ENCODE measurements around the gene EPS15. TPM values are rescaled to one million over a fixed set of nuclear protein-coding genes. Genes with fewer than 3 reads are reported as not detected.

EPS15 gene
- total and polyA plus RNA-seq, 2 donors from 2014 or later: 17.5 to 91.3 TPM

- H3K4me1 ChIP-seq (ENCODE audit: control insufficient read depth in 2 of 3, insufficient read depth in 2 of 3, low read depth in 1 of 3, low read length in 3 of 3): no peaks in the 10 kb centered on the region
- FAIRE-seq: no peak
- H3K9me3 ChIP-seq (ENCODE audit: control insufficient read depth in 2 of 3, insufficient read depth in 1 of 3, low read length in 3 of 3): no peaks in the 10 kb centered on the region
- no peak overlapping the region for H3K27ac ChIP-seq (ENCODE audit: low read depth in 2 of 2, low read length in 2 of 2)
- TF ChIP-seq, protein P1, sequence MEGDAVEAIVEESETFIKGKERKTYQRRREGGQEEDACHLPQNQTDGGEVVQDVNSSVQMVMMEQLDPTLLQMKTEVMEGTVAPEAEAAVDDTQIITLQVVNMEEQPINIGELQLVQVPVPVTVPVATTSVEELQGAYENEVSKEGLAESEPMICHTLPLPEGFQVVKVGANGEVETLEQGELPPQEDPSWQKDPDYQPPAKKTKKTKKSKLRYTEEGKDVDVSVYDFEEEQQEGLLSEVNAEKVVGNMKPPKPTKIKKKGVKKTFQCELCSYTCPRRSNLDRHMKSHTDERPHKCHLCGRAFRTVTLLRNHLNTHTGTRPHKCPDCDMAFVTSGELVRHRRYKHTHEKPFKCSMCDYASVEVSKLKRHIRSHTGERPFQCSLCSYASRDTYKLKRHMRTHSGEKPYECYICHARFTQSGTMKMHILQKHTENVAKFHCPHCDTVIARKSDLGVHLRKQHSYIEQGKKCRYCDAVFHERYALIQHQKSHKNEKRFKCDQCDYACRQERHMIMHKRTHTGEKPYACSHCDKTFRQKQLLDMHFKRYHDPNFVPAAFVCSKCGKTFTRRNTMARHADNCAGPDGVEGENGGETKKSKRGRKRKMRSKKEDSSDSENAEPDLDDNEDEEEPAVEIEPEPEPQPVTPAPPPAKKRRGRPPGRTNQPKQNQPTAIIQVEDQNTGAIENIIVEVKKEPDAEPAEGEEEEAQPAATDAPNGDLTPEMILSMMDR (IDR thresholded peaks at IDR 0.05; ENCODE audit: borderline replicate concordance, extremely low read depth, insufficient read depth): no peak
- H3K36me3 ChIP-seq (ENCODE audit: control insufficient read depth in 2 of 3, insufficient read depth in 3 of 3, low read length in 3 of 3): peaks cover 0 to 4% (median 0%) of the 10 kb centered on the region in 3 donors
- H3K27me3 ChIP-seq (ENCODE audit: control insufficient read depth, insufficient read depth, low read length): no peaks in the 10 kb centered on the region
- DNase-seq: no peak
- no peak overlapping the region for H3K9ac ChIP-seq (ENCODE audit: low read length in 3 of 3)
- no peak overlapping the region for H3K4me3 ChIP-seq (ENCODE audit: low read length in 3 of 3)
- intact Hi-C loops (cut with DNase I): no loop called here
Measured at GRCh38 chr1:51523931-51524330, 4.9 kb upstream of the EPS15 start.

- intact Hi-C loops (cut with DNase I): no loop called here
- Histone ChIP-seq H3K4me3 (ENCODE audit: low read length in 3 of 3) (no peak overlapping the region), H3K27ac (ENCODE audit: low read depth in 2 of 2, low read length in 2 of 2) (no peak overlapping the region), H3K4me1 (ENCODE audit: control insufficient read depth in 2 of 3, insufficient read depth in 2 of 3, low read depth in 1 of 3, low read length in 3 of 3) (peaks cover 5 to 20% (median 6%) of the 10 kb centered on the region in 3 donors), H3K9me3 (ENCODE audit: control insufficient read depth in 2 of 3, insufficient read depth in 1 of 3, low read length in 3 of 3) (no peaks in the 10 kb centered on the region), H3K27me3 (ENCODE audit: control insufficient read depth, insufficient read depth, low read length) (no peaks in the 10 kb centered on the region), H3K9ac (ENCODE audit: low read length in 3 of 3) (no peak overlapping the region), H3K36me3 (ENCODE audit: control insufficient read depth in 2 of 3, insufficient read depth in 3 of 3, low read length in 3 of 3) (peaks cover 0 to 4% (median 0%) of the 10 kb centered on the region in 3 donors)
- TF ChIP-seq, protein P1 (IDR thresholded peaks at IDR 0.05; ENCODE audit: borderline replicate concordance, extremely low read depth, insufficient read depth): no peak
- FAIRE-seq (no peak), DNase-seq (no peak)
Measured at GRCh38 chr1:51520700-51521248, 1.7 kb upstream of the EPS15 start.

DNA sequence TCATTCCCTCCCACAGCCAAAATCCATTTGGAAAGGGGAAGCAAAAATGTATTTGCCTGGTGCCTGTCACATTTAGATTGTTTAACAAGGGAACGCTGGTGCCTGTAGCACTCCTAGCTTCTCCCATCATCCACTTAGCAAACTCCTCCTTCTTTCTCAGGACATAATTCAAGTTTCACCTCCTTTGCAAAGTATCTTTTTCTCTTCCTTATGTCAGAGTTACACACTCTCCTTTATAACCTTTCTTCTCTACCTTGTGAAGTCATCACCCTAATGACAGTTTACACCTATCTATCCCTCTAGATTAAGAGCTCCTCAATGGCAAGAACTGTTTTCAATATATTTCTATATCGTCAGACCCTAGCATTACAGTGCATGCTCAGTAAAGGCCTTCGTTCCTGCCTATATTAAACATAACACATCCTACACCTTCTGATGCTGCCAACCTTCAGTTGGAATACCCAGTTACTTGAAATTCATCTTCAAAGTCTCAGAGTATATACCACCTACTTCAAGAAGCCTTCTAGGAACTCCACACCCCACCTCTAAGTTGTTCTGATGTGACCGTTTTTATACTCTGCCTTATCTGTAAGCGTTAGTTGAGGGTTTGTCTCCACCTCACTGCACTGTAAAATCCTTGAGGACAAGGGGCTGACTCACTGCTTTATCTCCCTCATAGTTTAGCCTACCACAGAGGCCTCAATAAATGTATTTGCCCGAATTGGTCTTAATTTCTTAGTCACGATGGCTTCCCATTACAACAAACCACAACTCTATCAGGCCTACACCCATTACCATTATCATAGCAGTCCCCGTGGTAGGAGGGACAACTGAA is 1.0 kb upstream of the EPS15 start:
- no peak for DNase-seq
- H3K4me1 ChIP-seq (ENCODE audit: control insufficient read depth in 2 of 3, insufficient read depth in 2 of 3, low read depth in 1 of 3, low read length in 3 of 3): peaks cover 5 to 25% (median 9%) of the 10 kb centered on the region in 3 donors
- H3K36me3 ChIP-seq (ENCODE audit: control insufficient read depth in 2 of 3, insufficient read depth in 3 of 3, low read length in 3 of 3): peaks cover 0 to 4% (median 0%) of the 10 kb centered on the region in 3 donors
- H3K27ac ChIP-seq (ENCODE audit: low read depth in 2 of 2, low read length in 2 of 2): no peak overlapping the region
- no peaks in the 10 kb centered on the region for H3K27me3 ChIP-seq (ENCODE audit: control insufficient read depth, insufficient read depth, low read length)
- peak overlapping the region in 1 of 3 donors; percentile 41 for H3K4me3 ChIP-seq (ENCODE audit: low read length in 3 of 3)
- H3K9me3 ChIP-seq (ENCODE audit: control insufficient read depth in 2 of 3, insufficient read depth in 1 of 3, low read length in 3 of 3): no peaks in the 10 kb centered on the region
- intact Hi-C loops (cut with DNase I): no loop called here
- no peak overlapping the region for H3K9ac ChIP-seq (ENCODE audit: low read length in 3 of 3)
- TF ChIP-seq, protein P1 (IDR thresholded peaks at IDR 0.05; ENCODE audit: borderline replicate concordance, extremely low read depth, insufficient read depth): no peak
- FAIRE-seq: no peak
